Endothelial cell of umbilical vein (primary cell): ENCODE data around the gene PRR9. TPM values are rescaled to one million over a fixed set of nuclear protein-coding genes. Genes with fewer than 3 reads are reported as not detected.

ENCODE experiments used
- BruUV-seq: library from RNA; stranded (reverse); fragments of 400-500 nt; replicated peaks from 2 replicates; lab custom pipeline; 2021; lab: Mats Ljungman, UMichigan
- CTCF ChIA-PET: fragments of 300-600, 350-600 bp; sonication (Branson Sonifier 250); formaldehyde crosslinking; loops from one replicate; lab custom pipeline; 2021; ENCODE audit warnings: antibody characterized with exemption, inconsistent platforms; lab: Charles Lee
- POLR2A ChIA-PET: fragments of 300-600, 350-600 bp; sonication (Branson Sonifier 250); formaldehyde crosslinking; loops from one replicate; lab custom pipeline; 2021; ENCODE audit warnings: antibody characterized with exemption, inconsistent platforms; lab: Charles Lee
- DNase-seq: peaks from one replicate; pipeline ENCODE4 v3.0.0-alpha.2; 2011; ENCODE audit warnings: low read depth, low spot score
- FAIRE-seq: peaks from 2 replicates; lab custom pipeline; 2011; peaks lifted over from hg19 to GRCh38; lab: Jason Lieb, UNC
- H2AFZ ChIP-seq: 2 replicates; pipeline ENCODE4 v1.6.0; 2012; ENCODE audit warnings: low read depth, low read length, control low read depth, inconsistent platforms
- H3K27ac ChIP-seq: 2 replicates; pipeline ENCODE4 v1.5.1; 2011; ENCODE audit warnings: low read depth, mild to moderate bottlenecking, control low read depth, low read length, moderate library complexity; ENCODE audit not compliant: insufficient read depth
- H3K27me3 ChIP-seq, 2 experiments: 2 replicates each; pipeline versions ENCODE4 v1.6.0 to v1.6.1; 2011; ENCODE audit warnings: low read length in 2 of 2, mixed read lengths in 1 of 2; ENCODE audit not compliant: control insufficient read depth in 2 of 2, insufficient read depth in 2 of 2
- H3K36me3 ChIP-seq, 2 experiments: 2 replicates in 1 of 2; 3 replicates in 1 of 2; pipeline ENCODE4 v1.5.1; 2011; ENCODE audit warnings: low read length in 2 of 2, mild to moderate bottlenecking in 1 of 2, moderate library complexity in 1 of 2; ENCODE audit not compliant: control insufficient read depth in 2 of 2, insufficient read depth in 2 of 2; ENCODE audit errors: extremely low read depth in 1 of 2
- H3K4me1 ChIP-seq: 3 replicates; pipeline ENCODE4 v1.5.1; 2011; ENCODE audit warnings: mild to moderate bottlenecking, low read length; ENCODE audit not compliant: control insufficient read depth, insufficient read depth; ENCODE audit errors: extremely low read depth
- H3K4me2 ChIP-seq: 2 replicates; pipeline ENCODE4 v1.6.1; 2011; ENCODE audit warnings: low read length, control low read depth, mixed read lengths; ENCODE audit not compliant: insufficient read depth
- H3K4me3 ChIP-seq, 3 experiments: fragments of 200-600 bp in 1 of 3; sonication (generic), shearing (Covaris generic) in 1 of 3; replicated peaks in 1 of 3; 2 replicates each; pipeline ENCODE4 v1.5.1; 2011 to 2016; ENCODE audit warnings: control low read depth in 3 of 3, low read length in 3 of 3, mild to moderate bottlenecking in 2 of 3, inconsistent platforms in 1 of 3, low read depth in 1 of 3, moderate library complexity in 1 of 3; ENCODE audit not compliant: insufficient read depth in 1 of 3
- H3K79me2 ChIP-seq: 2 replicates; pipeline ENCODE4 v1.6.0; 2012; ENCODE audit warnings: low read length, inconsistent platforms; ENCODE audit not compliant: control insufficient read depth, insufficient read depth
- H3K9ac ChIP-seq: replicated peaks from 2 replicates; pipeline ENCODE3; 2011; ENCODE audit warnings: low read length, control low read depth; ENCODE audit not compliant: insufficient read depth; ENCODE audit errors: extremely low read depth
- H3K9me1 ChIP-seq: replicated peaks from 3 replicates; pipeline ENCODE4 v1.6.0; 2011; ENCODE audit warnings: mild to moderate bottlenecking, low read length; ENCODE audit not compliant: control insufficient read depth, insufficient read depth; ENCODE audit errors: extremely low read depth
- H3K9me3 ChIP-seq: replicated peaks from 2 replicates; pipeline ENCODE4 v1.5.1; 2012; ENCODE audit warnings: low read length, inconsistent platforms; ENCODE audit not compliant: control insufficient read depth, insufficient read depth
- H4K20me1 ChIP-seq: replicated peaks from 2 replicates; pipeline ENCODE3; 2011; ENCODE audit warnings: mild to moderate bottlenecking, low read length; ENCODE audit not compliant: control insufficient read depth, insufficient read depth; ENCODE audit errors: extremely low read depth
- CTCF ChIP-seq, 2 donors: IDR thresholded peaks; 1 replicate in 1 of 2; 2 replicates in 1 of 2; pipeline ENCODE4 v1.5.1; 2011; ENCODE audit warnings: low read length in 2 of 2, mild to moderate bottlenecking in 2 of 2, moderate library complexity in 2 of 2, control low read depth in 1 of 2, inconsistent platforms in 1 of 2, low read depth in 1 of 2; ENCODE audit not compliant: insufficient read depth in 1 of 2; ENCODE audit errors: extremely low read depth in 1 of 2
- EZH2 ChIP-seq: IDR thresholded peaks from 2 replicates; pipeline ENCODE4 v1.6.1; 2012; ENCODE audit warnings: borderline replicate concordance, low read depth, mild to moderate bottlenecking, moderate library complexity, low read length, inconsistent platforms; ENCODE audit not compliant: severe bottlenecking
- FOS ChIP-seq: IDR thresholded peaks from 2 replicates; pipeline ENCODE4 v1.6.1; 2011; ENCODE audit warnings: mild to moderate bottlenecking, low read length, moderate library complexity, borderline replicate concordance; ENCODE audit not compliant: insufficient read depth
- GATA2 ChIP-seq: IDR thresholded peaks from 2 replicates; pipeline ENCODE4 v1.7.0; 2011; ENCODE audit warnings: low read depth, mild to moderate bottlenecking, moderate library complexity, mixed read lengths, low read length; ENCODE audit not compliant: insufficient read length, insufficient read depth
- JUN ChIP-seq: IDR thresholded peaks from 2 replicates; pipeline ENCODE4 v1.6.1; 2011; ENCODE audit warnings: borderline replicate concordance, low read depth; ENCODE audit not compliant: insufficient read length, insufficient read depth
- MAX ChIP-seq: IDR thresholded peaks from 2 replicates; pipeline ENCODE4 v1.6.1; 2011; ENCODE audit not compliant: insufficient read depth, insufficient read length
- MYC ChIP-seq: IDR thresholded peaks from one replicate; pipeline ENCODE4 v1.6.1; 2011; ENCODE audit warnings: mild to moderate bottlenecking, low read depth, low read length
- POLR2A ChIP-seq: IDR thresholded peaks from 2 replicates; pipeline ENCODE4 v1.6.1; 2012; ENCODE audit warnings: low read depth, mild to moderate bottlenecking, control low read depth, low read length
- POLR2AphosphoS5 ChIP-seq: IDR thresholded peaks from 2 replicates; pipeline ENCODE4 v1.6.1; 2012; ENCODE audit warnings: low read depth, mild to moderate bottlenecking, control low read depth, low read length, moderate library complexity; ENCODE audit not compliant: insufficient read depth
- dilution Hi-C: fragments of 300-500 bp; cut with MboI; formaldehyde crosslinking; loops from one replicate; pipeline ENCODE4 v1.15.0; 2019; ENCODE audit warnings: low sequenced_read_pairs; ENCODE audit not compliant: extremely low pct_ligation_motif_present
- intact Hi-C: fragments of 100-400 bp; cut with micrococcal nuclease; formaldehyde crosslinking; loops from one replicate; pipeline ENCODE4 v1.10.0; 2022
- polyA plus RNA-seq, 4 experiments: library from polyadenylated mRNA; depleted of rRNA in 3 of 4; stranded (reverse) in 3 of 4; unstranded in 1 of 4; fragments of >200 nt; gene quantifications; 2 replicates each; pipeline versions ENCODE4 v1.2.1 to v1.2.3, GENCODE V29; 2011 to 2012; ENCODE audit warnings: missing spikeins in 1 of 4
- total RNA-seq: library from RNA; stranded (reverse); gene quantifications from 2 replicates; pipeline ENCODE4 v1.2.3, GENCODE V29; 2021

PRR9 gene
- total and polyA plus RNA-seq, 2 donors (not counting 3 experiments of a cell fraction or from before 2014, with no cell fraction given): not detected

- no TSS peak for BruUV-seq
- CTCF ChIA-PET: no interaction called here
- no peak within 1 kb of the TSS for H2AFZ ChIP-seq
- FAIRE-seq (no peak), DNase-seq (no peak)
- intact Hi-C loops: no loop called here
- no peaks in the 10 kb centered on the region for H3K4me1 ChIP-seq
- POLR2A ChIA-PET: no interaction called here
- H3K9me3 ChIP-seq: no peaks in the 10 kb centered on the region
- no peaks in the 10 kb centered on the region for H3K36me3 ChIP-seq
- TF ChIP-seq MYC: no peak
- no peak for TF ChIP-seq MAX
- TF ChIP-seq JUN: no peak
- no peak for TF ChIP-seq FOS
- no peak for TF ChIP-seq GATA2
- TF ChIP-seq POLR2A: no peak
- no peak for TF ChIP-seq CTCF (IDR thresholded peaks at IDR 0.05; ENCODE audit: extremely low read depth in 1 of 2, insufficient read depth in 1 of 2, low read depth in 1 of 2, low read length in 2 of 2)
- TF ChIP-seq POLR2AphosphoS5: no peak
- TF ChIP-seq EZH2: no peak
- H3K4me2 ChIP-seq: no peak within 1 kb of the TSS
- no peaks in the 10 kb centered on the region for H4K20me1 ChIP-seq
- no peaks in the 10 kb centered on the region for H3K79me2 ChIP-seq
- H3K4me3 ChIP-seq: no peak within 1 kb of the TSS
- dilution Hi-C loops: no loop called here
- H3K27me3 ChIP-seq: no peaks in the 10 kb centered on the region
- H3K9ac ChIP-seq: no peak within 1 kb of the TSS
- no peaks in the 10 kb centered on the region for H3K9me1 ChIP-seq
- H3K27ac ChIP-seq: no peak within 1 kb of the TSS
Measured at GRCh38 chr1:153203130-153203529, 14.3 kb upstream of the PRR9 start, which contains the start of gene LELP1. LELP1 (plus strand) TSS chr1:153203430; CDS start chr1:153204708, 1,278 bp downstream.
